Measurements from ENCODE around the gene PSAP.

- TF ChIP-seq POLR2AphosphoS5 (IDR thresholded peaks at IDR 0.05; ENCODE audit: borderline replicate concordance, low read depth, low read length) (no peak), EZH2 (IDR thresholded peaks at IDR 0.05) (no peak), FOXP2 (optimal IDR thresholded peaks at IDR 0.05; ENCODE audit: control extremely low read depth, extremely low read length, insufficient read depth) (no peak)
Observed at GRCh38 chr10:71771204-71771603, 79.8 kb downstream of the PSAP start.
